ENCODE measurements around the gene RCN2.

RCN2 gene

GRCh38 chr15:76967067-76967466 lies 35.5 kb downstream of the RCN2 start:
- no peak overlapping the region for H3K4me3 ChIP-seq (ENCODE audit: low read depth, low read length)
- TF ChIP-seq CTCF (IDR thresholded peaks at IDR 0.05; ENCODE audit: borderline replicate concordance, insufficient read depth, low read depth, low read length), result no peak

GRCh38 chr15:76968306-76968705 lies 36.8 kb downstream of the RCN2 start:
- TF ChIP-seq CTCF (IDR thresholded peaks at IDR 0.05; ENCODE audit: borderline replicate concordance, insufficient read depth, low read depth, low read length), result no peak

DNA sequence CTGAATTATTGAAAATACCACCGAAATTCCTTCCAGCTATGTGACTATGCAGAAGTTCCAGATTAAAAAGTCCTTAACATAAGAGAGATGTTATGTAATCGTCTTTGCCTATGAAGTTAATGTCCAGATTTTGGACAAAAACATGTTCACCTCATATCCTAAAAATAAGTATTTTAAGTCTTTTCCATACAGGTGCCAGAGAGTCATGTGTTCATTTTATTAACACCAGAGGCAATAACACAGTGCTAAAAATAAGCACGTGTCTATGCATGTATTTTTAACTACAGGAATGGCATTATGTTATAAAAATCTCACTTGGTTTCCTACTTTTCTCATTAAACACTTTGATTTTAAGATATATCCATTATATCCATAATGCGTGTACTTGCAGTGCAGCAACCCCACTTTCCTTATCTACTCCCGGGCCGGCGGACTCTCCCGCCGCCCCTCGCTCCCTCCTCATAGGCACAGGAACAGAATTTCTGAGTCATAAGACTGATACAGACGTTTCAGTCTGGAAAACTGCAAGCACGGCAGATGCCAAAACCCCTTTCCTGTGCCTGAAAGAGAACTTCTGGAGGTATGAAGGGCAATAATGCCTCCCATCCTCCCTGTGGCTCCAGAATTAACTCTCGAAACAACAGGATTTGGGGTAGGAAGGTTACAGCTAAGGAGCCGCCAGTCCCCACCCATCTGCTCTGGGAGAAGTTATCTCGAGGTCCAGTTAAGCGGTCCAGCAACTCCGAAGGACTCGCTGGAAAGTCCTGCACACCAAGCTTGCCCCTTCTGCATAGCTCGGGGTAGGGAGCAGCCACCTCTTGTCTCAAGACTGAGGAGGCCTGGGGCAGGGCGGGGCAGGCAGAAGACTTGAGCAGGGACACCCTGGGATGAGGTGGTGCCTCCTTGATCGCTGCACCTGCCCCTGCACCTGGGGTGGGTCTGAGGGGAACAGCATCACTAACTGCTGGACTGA lies 41.1 kb downstream of the RCN2 start:
- TF ChIP-seq CTCF (IDR thresholded peaks at IDR 0.05; ENCODE audit: borderline replicate concordance, insufficient read depth, low read depth, low read length), result no peak
- no peak overlapping the region for H3K4me3 ChIP-seq (ENCODE audit: low read depth, low read length)

More at GRCh38 chr15:76968306-76968705, 36.8 kb downstream of the RCN2 start:
- no peak overlapping the region for H3K4me3 ChIP-seq (ENCODE audit: low read depth, low read length)

DNA sequence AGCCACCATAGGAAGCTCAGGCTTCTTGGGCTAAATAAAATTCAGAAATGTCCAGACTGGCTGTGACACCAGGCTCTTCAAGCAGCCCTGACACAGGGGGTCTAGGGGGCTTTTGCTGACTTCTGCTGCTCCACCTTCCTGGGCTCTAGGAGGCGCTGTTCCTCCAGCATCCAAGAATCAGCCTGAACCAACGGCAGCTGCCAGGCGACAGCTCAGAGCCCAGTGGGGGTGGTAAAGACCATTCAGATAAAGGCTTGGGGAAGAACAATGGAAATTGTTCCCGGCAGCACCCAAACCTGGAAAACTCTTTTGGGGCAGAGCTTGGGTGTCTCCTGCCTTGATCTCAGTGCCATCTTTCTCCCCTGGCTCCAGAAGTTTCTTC lies 41.8 kb downstream of the RCN2 start:
- peak; percentile 86 for TF ChIP-seq CTCF (IDR thresholded peaks at IDR 0.05; ENCODE audit: borderline replicate concordance, insufficient read depth, low read depth, low read length)
- no peak overlapping the region for H3K4me3 ChIP-seq (ENCODE audit: low read depth, low read length)

DNA sequence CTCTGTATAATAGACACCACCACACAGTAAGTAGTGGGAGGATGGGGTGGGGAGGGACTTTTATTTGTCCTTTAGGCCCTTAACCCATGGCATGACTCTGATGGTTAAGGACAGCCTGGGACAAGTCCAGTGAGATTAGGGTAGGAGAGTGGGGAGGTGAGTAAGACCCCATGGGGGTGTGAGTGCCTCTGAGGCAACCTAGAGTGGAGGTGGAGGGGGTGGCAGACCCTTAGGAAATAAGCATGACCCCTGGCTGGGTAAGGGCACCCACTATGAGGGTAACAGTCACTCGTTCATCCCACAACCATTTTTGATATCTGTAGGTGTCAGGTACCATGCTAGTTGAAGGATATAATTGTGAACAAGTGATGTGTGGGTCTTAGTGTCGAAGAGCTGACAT lies 42.4 kb downstream of the RCN2 start:
- H3K4me3 ChIP-seq (ENCODE audit: low read depth, low read length), result no peak overlapping the region
- no peak for TF ChIP-seq CTCF (IDR thresholded peaks at IDR 0.05; ENCODE audit: borderline replicate concordance, insufficient read depth, low read depth, low read length)

DNA sequence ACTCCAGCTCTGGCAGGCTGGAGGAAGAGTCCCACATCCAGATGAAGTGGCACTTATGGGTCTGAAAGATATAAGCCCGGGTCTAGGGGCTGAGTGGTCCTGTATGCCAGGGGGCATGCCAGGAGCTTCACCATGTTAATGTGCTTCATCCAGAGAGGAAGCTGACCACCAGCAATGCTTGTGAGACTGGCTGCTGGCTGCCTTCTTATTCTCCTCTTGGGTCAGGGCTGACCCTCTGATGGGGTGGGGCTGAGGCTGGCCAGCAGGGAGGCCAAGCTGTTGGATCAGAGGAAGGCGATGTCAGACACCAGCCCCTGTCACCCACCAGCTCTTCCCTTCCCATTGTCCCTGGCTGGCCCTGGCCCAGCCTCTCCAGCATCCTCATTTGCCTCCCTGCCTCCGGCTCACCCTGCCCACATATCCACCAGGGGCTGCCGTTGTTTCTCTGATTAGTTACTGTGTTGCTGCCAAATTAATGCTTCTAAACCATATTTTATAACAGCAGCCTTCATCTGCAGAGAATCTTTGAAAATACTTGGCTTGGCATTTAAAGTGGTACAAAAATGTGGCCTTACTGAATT lies 43.0 kb downstream of the RCN2 start:
- 0 out of 2 replicates have a peak, but pooled peaks have one; percentile 1 for TF ChIP-seq CTCF (IDR thresholded peaks at IDR 0.05; ENCODE audit: borderline replicate concordance, insufficient read depth, low read depth, low read length)
- H3K4me3 ChIP-seq (ENCODE audit: low read depth, low read length), result no peak overlapping the region
